HG02884 (cell line): Measurements from ENCODE around the gene FKBP1A.

Source experiments
- ATAC-seq: cut with Tn5 transposase; IDR thresholded peaks from one replicate; pipeline ENCODE4 v1.9.1; 2021; ENCODE audit warnings: mild to moderate bottlenecking, moderate library complexity; ENCODE audit not compliant: unreplicated experiment

The FKBP1A gene

GRCh38 chr20:1334761-1335160 is 58.1 kb downstream of the FKBP1A start:
- ATAC-seq: no peak

- no peak for ATAC-seq
Observed at GRCh38 chr20:1334370-1334731, 58.5 kb downstream of the FKBP1A start.

DNA sequence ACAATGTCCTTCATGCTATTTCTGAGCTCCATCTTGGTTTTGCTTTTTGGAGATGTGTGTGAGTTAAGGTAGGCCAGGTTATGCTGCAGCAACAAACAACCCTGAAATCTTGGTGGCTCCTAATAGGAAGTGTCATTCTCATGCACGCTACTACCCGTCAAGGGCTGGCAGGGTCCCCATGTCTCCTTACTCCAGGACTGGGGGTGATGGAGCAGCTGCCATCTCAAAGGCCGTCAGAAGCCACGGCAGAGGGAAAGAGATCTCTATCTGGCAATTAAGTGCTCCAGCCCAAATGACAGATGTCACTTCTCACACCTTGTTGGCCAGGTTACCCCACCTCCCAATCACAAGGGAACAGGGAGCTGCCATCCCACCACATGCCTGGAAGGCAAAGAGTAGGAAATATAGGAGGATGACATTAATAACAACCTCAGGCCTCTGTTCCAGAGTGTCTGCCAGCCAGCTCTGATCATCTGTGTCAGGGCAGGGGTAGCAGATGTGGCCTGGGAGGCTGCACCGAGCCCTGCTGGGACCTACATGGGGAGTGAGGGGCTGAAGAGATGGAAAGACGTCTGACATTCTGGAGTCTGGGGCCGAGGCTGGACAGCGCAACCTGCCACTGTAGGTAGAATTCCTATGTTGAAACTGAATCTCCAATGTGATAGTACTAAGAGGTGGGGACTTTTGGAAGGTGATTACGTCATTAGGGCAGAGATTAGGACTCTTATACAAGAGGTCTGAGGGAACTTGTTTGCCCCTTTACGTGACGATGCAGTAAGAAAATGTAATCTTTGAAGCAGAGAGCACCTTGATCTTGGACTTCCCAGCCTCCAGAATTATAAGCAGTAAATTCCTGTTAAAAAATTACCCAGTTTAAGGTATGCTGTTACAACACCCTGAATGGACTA is 59.1 kb downstream of the FKBP1A start:
- no peak for ATAC-seq

GRCh38 chr20:1332749-1333300 is 60.0 kb downstream of the FKBP1A start:
- ATAC-seq: no peak

- ATAC-seq: no peak
Observed at GRCh38 chr20:1331801-1332453, 60.9 kb downstream of the FKBP1A start.

GRCh38 chr20:1331101-1331500 is 61.8 kb downstream of the FKBP1A start:
- no peak for ATAC-seq

GRCh38 chr20:1330075-1330830 is 62.6 kb downstream of the FKBP1A start:
- ATAC-seq: no peak

DNA sequence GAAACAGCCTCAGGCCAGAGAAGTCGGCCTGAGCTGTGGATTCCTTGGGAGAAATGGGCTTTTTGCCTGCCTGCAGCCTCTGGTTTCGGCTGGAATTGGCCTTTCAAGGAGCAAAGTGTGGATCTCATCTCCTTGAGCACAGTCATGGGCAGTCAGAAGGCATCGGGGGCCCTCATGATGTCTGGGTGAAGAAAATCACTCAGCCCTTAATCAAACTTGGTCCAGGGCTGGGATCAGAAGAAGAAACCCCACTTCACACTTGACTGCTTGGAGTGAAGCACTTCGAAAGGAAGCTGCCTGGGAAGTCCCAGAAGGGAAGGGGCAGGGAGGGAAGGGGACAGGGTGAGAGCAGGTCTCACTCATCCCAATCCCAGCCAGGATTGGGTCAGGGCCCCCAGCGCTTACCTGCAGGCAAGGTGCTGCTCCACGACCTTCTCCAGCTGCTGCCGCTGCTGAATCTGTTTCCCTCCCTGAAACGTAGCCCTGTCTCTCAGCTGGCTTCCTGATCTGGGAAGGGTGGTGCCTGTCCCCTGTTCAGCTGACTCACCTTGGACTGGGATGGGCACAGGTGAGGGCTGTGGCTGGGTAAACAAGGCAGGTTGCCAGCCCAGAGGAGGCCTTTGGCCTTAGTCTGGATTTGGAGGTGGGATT is 64.0 kb downstream of the FKBP1A start, which contains the start of gene SDCBP2:
Gene SDCBP2, minus strand, starts transcription at position 460 of the 651 bp plus-strand sequence. CDS start 8,723 bp downstream, outside the sequence.
- ATAC-seq: no peak

DNA sequence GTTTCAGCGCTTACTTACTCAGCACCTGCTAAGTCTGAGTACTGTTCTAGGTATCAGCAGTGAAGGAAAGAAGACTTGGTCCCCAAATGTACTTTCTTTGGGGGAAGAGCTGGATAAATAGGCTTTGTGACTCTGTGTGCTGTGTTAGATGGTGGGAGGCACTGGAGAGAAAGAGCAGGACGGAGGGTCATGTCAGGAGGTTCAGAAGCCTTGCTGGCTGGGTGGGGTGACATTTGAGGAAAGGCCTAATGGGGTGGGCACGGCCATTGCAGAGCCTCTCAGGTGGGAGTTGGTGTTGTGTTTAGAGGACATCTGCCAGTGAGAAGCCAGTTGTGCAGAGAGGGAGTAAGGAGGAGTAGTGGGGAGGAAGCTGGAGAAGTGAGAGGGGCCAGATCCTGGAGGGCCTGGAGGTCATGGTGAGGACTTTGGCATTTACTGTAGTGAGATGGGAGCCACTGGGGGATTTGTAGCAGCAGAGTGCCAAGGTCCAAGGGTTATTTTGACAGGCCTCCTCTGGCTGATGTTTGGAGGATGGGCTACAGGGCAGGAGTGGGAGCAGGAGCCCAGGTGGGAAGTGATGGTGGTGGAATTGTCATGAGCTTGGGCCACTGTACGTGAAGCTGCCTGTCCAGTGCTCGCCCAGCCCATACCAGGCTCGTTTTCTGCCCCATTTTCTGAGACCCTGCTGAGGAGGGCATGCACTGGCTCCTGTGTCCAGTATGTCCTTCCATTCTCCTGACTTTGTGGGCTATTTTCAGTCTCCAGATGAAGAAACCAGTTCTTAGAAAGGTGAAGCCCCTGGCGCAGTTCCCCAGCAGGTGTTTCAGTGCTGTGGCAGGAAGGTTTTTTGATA is 64.8 kb downstream of the FKBP1A start:
- ATAC-seq: no peak

DNA sequence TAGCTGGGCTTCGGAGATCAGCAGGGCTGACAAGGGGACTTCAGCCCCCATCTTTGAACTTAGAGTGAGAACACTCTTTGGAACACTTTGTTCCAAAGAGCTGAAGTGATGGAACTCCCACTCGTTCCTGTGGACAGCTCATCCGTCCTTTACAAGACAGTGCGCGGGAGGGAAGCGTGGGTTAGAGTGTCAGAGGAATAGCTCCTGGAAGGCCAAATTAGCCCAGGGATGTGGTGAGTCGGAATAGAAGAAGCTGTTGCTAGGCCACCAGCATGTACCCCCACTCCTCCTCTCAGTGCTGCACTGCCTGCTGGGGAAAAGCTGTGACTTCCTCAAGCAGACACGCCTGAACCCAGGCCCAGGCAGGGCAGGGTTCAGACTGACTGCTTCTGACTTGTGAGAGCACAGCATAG is 65.6 kb downstream of the FKBP1A start:
- ATAC-seq: no peak

- no peak for ATAC-seq
Observed at GRCh38 chr20:1326031-1326930, 66.6 kb downstream of the FKBP1A start.

DNA sequence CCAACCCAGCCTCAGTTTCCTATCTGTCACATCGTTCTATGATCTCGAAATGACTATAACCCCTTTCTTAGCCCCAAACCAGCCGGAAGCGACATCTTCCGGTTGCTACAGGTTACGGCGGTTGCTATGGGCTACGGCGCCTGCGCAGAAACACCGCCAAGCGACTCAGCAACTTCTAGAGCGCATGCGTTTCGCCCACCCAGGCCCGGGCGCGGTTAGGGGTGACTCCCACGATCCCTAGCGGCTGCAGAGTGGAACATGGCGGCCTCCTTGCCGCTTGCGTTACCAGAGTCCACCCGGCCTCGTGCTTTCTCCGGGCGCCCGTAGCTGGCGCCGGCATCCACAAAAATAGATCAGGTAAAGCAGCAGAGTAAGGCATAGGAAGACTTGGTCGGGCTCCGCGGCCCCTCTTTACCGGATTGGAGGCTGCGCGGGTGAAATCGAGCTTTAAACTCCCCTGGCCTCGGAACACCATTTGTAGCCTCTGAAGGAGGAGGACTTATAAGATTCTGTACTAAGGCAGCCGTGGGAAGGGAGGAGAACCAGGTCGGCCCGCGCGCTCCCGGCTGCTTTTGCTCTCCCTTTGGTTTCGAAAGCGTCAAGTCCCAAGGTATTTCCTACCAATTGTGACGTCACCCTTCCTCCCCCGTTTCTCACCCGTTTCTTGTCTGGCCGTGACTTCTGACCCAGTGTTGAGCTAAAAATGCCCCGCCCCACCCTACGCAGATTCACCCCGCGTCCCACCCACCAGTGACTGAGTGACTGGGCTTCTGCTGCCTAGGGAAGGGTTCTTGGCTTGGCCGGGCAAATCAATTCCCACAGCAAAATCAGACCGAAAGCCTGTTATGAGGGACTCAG is 67.5 kb downstream of the FKBP1A start:
- ATAC-seq: peak; percentile 79

DNA sequence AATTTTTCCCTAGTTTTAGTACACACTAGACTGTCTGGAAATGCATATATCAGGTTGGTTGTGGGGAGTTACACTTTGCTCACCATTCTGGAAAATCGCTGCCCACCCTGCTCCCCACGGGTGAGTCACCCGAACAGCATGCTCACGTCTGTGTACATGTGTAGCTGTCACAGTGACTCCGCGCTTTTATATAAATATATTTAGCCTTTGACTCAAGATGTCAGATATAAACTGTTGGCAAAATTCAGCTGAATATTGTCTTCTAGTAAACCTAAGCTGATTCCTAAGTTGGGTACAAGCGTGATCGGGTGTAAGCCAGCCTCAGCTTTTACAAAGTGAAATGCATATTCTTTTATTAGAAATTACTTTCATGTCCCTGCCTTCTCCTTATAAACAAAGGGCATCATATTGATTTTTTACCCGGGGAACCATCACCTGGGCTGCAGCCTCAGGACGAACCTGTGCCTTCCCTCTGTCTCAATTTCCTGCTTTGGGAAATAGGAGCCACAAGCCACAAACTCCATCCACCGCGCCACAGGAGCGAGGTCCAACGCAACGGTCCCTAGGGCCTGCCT is 68.2 kb downstream of the FKBP1A start:
- no peak for ATAC-seq

DNA sequence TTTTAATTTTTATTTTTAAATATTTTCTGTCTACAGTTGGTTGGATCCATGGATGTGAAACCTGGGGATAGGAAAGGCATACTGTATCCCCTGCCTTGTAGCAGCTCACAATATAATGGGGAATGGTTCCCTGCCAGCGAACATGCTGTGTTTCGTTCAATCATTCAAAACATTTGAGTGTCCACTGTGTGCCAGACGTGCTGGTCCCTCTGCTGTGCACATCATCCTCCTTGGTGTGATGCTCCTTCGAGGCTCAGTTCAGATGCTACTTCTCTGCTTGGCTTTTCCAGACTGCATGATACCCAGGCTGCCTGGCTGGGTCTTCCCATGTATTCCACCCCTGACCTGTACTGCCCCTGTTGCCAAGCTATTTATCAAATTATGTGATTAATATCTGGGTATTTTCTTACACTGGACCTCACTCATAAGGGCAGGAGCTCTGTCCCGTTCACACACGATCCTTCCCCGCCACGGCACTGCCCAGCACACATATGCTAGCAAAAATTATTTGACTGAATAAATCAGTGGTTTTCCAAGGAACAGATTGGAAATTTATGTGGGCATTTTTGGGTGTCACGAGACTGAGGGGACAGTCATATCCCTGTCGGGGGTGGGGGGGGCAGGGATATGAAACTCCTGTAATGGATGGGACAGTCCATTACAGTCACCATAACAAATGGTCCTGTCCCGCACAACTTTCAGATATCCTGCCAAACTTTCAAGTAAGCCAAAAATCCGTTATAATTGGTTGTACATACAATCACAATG is 68.8 kb downstream of the FKBP1A start:
- no peak for ATAC-seq

- ATAC-seq: no peak
Observed at GRCh38 chr20:1323256-1323655, 69.6 kb downstream of the FKBP1A start.

GRCh38 chr20:1322511-1323245 is 70.2 kb downstream of the FKBP1A start:
- no peak for ATAC-seq
